CD4-positive, CD25-positive, alpha-beta regulatory T cell (primary cell): ENCODE data around the gene CD7. TPM values are rescaled to one million over a fixed set of nuclear protein-coding genes. Genes with fewer than 3 reads are reported as not detected.
A peak's percentile ranks its signal among the peaks of the same experiment; 100 is the strongest.

Source experiments
- ATAC-seq, 2 donors: fragments of 150-1000 bp; cut with Tn5 transposase; one replicate each; pipeline ENCODE4 v1.10.0; 2021; ENCODE audit warnings: low read depth in 2 of 2, moderate number of reproducible peaks in 2 of 2, moderate library complexity in 1 of 2
- DNase-seq, 3 donors: peaks; one replicate each; pipeline versions ENCODE4 v3.0.0 to v3.0.0-alpha.2; 2012 to 2022; ENCODE audit warnings: mixed read lengths in 1 of 3
- H3K27ac ChIP-seq: one replicate; pipeline ENCODE4 v1.7.0; 2013; ENCODE audit warnings: mild to moderate bottlenecking, low read length; ENCODE audit not compliant: insufficient read depth, poor library complexity, severe bottlenecking
- H3K27me3 ChIP-seq: one replicate; pipeline ENCODE4 v1.7.0; 2013; ENCODE audit warnings: low read length; ENCODE audit not compliant: control insufficient read depth, insufficient read depth
- H3K36me3 ChIP-seq: one replicate; pipeline ENCODE4 v1.7.0; 2013; ENCODE audit warnings: mild to moderate bottlenecking, low read length, moderate library complexity; ENCODE audit not compliant: control insufficient read depth, insufficient read depth
- H3K4me1 ChIP-seq: 2 replicates; pipeline ENCODE4 v1.7.0; 2013; ENCODE audit warnings: mild to moderate bottlenecking, low read length; ENCODE audit not compliant: insufficient read depth, control insufficient read depth, poor library complexity, severe bottlenecking
- H3K4me3 ChIP-seq: one replicate; pipeline ENCODE4 v1.7.0; 2013; ENCODE audit warnings: low read depth, mild to moderate bottlenecking, low read length, moderate library complexity
- H3K9me3 ChIP-seq, 2 experiments: 1 replicate in 1 of 2; 2 replicates in 1 of 2; pipeline ENCODE4 v1.7.0; 2013; ENCODE audit warnings: low read length in 2 of 2, mild to moderate bottlenecking in 1 of 2, moderate library complexity in 1 of 2; ENCODE audit not compliant: control insufficient read depth in 2 of 2
- H3K27ac Mint-ChIP-seq, 3 donors: one replicate each; pipeline ENCODE4 v1.8.0; 2020 to 2022; ENCODE audit warnings: mild to moderate bottlenecking in 3 of 3, mixed read lengths in 3 of 3, moderate library complexity in 2 of 3
- H3K27me3 Mint-ChIP-seq: one replicate; pipeline ENCODE4 v1.8.0; 2022; ENCODE audit warnings: mild to moderate bottlenecking, mixed read lengths
- H3K36me3 Mint-ChIP-seq: one replicate; pipeline ENCODE4 v1.8.0; 2020; ENCODE audit warnings: mixed read lengths
- H3K4me1 Mint-ChIP-seq, 4 donors: one replicate each; pipeline ENCODE4 v1.8.0; 2020 to 2022; ENCODE audit warnings: mixed read lengths in 4 of 4, mild to moderate bottlenecking in 1 of 4
- H3K4me3 Mint-ChIP-seq, 4 donors: one replicate each; pipeline ENCODE4 v1.8.0; 2020 to 2022; ENCODE audit warnings: mild to moderate bottlenecking in 4 of 4, mixed read lengths in 4 of 4, moderate library complexity in 3 of 4
- H3K9me3 Mint-ChIP-seq, 7 donors: one replicate each; pipeline ENCODE4 v1.8.0; 2020 to 2022; ENCODE audit warnings: mixed read lengths in 7 of 7, mild to moderate bottlenecking in 3 of 7, moderate library complexity in 2 of 7
- polyA plus RNA-seq, 4 donors: library from polyadenylated mRNA; unstranded; fragments of 300-500 nt; fragmentation: Illumina TruSeq; gene quantifications; one replicate each; pipeline ENCODE4 v1.2.3, GENCODE V29; 2021
- total RNA-seq: library from RNA; stranded (reverse); gene quantifications from one replicate; pipeline ENCODE4 v1.2.3, GENCODE V29; 2022

The CD7 gene
- total and polyA plus RNA-seq, 5 donors from 2014 or later, result 56.3 to 140 (median 75.4) TPM

- no peaks in the 10 kb centered on the region for H3K9me3 ChIP-seq
- peak overlapping the region; percentile 74 for H3K27ac ChIP-seq
- peaks cover 63% of the 10 kb centered on the region for H3K4me1 ChIP-seq
- H3K27me3 Mint-ChIP-seq, result peaks cover 13% of the 10 kb centered on the region
- no peaks in the 10 kb centered on the region for H3K36me3 ChIP-seq
- ATAC-seq, result peak; percentile 55 to 57
- peak overlapping the region; percentile 90 to 95 (median 90) for H3K27ac Mint-ChIP-seq
- H3K4me3 ChIP-seq, result peak overlapping the region; percentile 51
- peak in 2 of 3 donors; percentile 49 to 62 for DNase-seq
- peak overlapping the region; percentile 79 to 87 (median 84) for H3K4me3 Mint-ChIP-seq
- H3K9me3 Mint-ChIP-seq, result no peaks in the 10 kb centered on the region
- H3K4me1 Mint-ChIP-seq, result peaks cover 5 to 70% (median 27%) of the 10 kb centered on the region in 4 donors
- no peaks in the 10 kb centered on the region for H3K27me3 ChIP-seq
- H3K36me3 Mint-ChIP-seq, result no peaks in the 10 kb centered on the region
Measured at GRCh38 chr17:82302991-82303943, 14.1 kb downstream of the CD7 start.

GRCh38 chr17:82302568-82302963 is 14.8 kb downstream of the CD7 start:
- DNase-seq, result no peak
- no peak for ATAC-seq
- H3K27ac ChIP-seq, result peak overlapping the region; percentile 74
- H3K27me3 Mint-ChIP-seq, result peaks cover 15% of the 10 kb centered on the region
- no peaks in the 10 kb centered on the region for H3K36me3 ChIP-seq
- no peaks in the 10 kb centered on the region for H3K9me3 ChIP-seq
- H3K4me3 ChIP-seq, result no peak overlapping the region
- H3K9me3 Mint-ChIP-seq, result no peaks in the 10 kb centered on the region
- H3K27ac Mint-ChIP-seq, result peak overlapping the region; percentile 90 to 95 (median 93)
- H3K4me1 Mint-ChIP-seq, result peaks cover 0 to 75% (median 26%) of the 10 kb centered on the region in 4 donors
- H3K4me3 Mint-ChIP-seq, result peak overlapping the region; percentile 79 to 92 (median 84)
- peaks cover 70% of the 10 kb centered on the region for H3K4me1 ChIP-seq
- H3K36me3 Mint-ChIP-seq, result no peaks in the 10 kb centered on the region
- H3K27me3 ChIP-seq, result no peaks in the 10 kb centered on the region

GRCh38 chr17:82301916-82302567 is 15.4 kb downstream of the CD7 start:
- Mint-ChIP-seq H3K27ac (peak overlapping the region; percentile 93 to 100 (median 93)), H3K4me3 (peak overlapping the region; percentile 79 to 92 (median 84)), H3K36me3 (no peaks in the 10 kb centered on the region), H3K27me3 (peaks cover 15% of the 10 kb centered on the region), H3K9me3 (no peaks in the 10 kb centered on the region), H3K4me1 (peaks cover 0 to 80% (median 29%) of the 10 kb centered on the region in 4 donors)
- peak; percentile 38 to 68 (median 50) for DNase-seq
- H3K27ac ChIP-seq, result peak overlapping the region; percentile 74
- H3K27me3 ChIP-seq, result no peaks in the 10 kb centered on the region
- no peak overlapping the region for H3K4me3 ChIP-seq
- no peaks in the 10 kb centered on the region for H3K36me3 ChIP-seq
- H3K4me1 ChIP-seq, result peaks cover 74% of the 10 kb centered on the region
- no peaks in the 10 kb centered on the region for H3K9me3 ChIP-seq
- no peak for ATAC-seq

GRCh38 chr17:82301300-82301915 is 16.0 kb downstream of the CD7 start:
- H3K27ac ChIP-seq, result peak overlapping the region; percentile 74
- Mint-ChIP-seq H3K9me3 (no peaks in the 10 kb centered on the region), H3K36me3 (no peaks in the 10 kb centered on the region), H3K4me3 (peak overlapping the region; percentile 22 to 87 (median 73)), H3K4me1 (peaks cover 0 to 81% (median 31%) of the 10 kb centered on the region in 4 donors), H3K27me3 (peaks cover 15% of the 10 kb centered on the region), H3K27ac (peak overlapping the region; percentile 85 to 100 (median 100))
- peaks cover 81% of the 10 kb centered on the region for H3K4me1 ChIP-seq
- DNase-seq, result no peak
- no peak for ATAC-seq
- no peaks in the 10 kb centered on the region for H3K9me3 ChIP-seq
- H3K36me3 ChIP-seq, result no peaks in the 10 kb centered on the region
- H3K27me3 ChIP-seq, result no peaks in the 10 kb centered on the region
- no peak overlapping the region for H3K4me3 ChIP-seq

- Mint-ChIP-seq H3K4me1 (peaks cover 0 to 83% (median 31%) of the 10 kb centered on the region in 4 donors), H3K9me3 (no peaks in the 10 kb centered on the region), H3K4me3 (peak overlapping the region; percentile 54 to 98 (median 73)), H3K27me3 (peaks cover 15% of the 10 kb centered on the region), H3K36me3 (no peaks in the 10 kb centered on the region), H3K27ac (peak overlapping the region; percentile 85 to 100 (median 100))
- H3K9me3 ChIP-seq, result no peaks in the 10 kb centered on the region
- H3K4me3 ChIP-seq, result no peak overlapping the region
- no peak for ATAC-seq
- no peaks in the 10 kb centered on the region for H3K36me3 ChIP-seq
- H3K4me1 ChIP-seq, result peaks cover 82% of the 10 kb centered on the region
- peak; percentile 44 to 65 (median 64) for DNase-seq
- H3K27ac ChIP-seq, result peak overlapping the region; percentile 52
- no peaks in the 10 kb centered on the region for H3K27me3 ChIP-seq
Measured at GRCh38 chr17:82300707-82301270, 16.6 kb downstream of the CD7 start.

- peaks cover 82% of the 10 kb centered on the region for H3K4me1 ChIP-seq
- DNase-seq (no peak), ATAC-seq (no peak)
- no peaks in the 10 kb centered on the region for H3K9me3 Mint-ChIP-seq
- peak overlapping the region; percentile 70 to 98 (median 78) for H3K4me3 Mint-ChIP-seq
- H3K27ac Mint-ChIP-seq, result peak overlapping the region; percentile 85 to 100 (median 100)
- H3K27me3 ChIP-seq, result no peaks in the 10 kb centered on the region
- peaks cover 4 to 82% (median 31%) of the 10 kb centered on the region in 4 donors for H3K4me1 Mint-ChIP-seq
- H3K27me3 Mint-ChIP-seq, result peaks cover 15% of the 10 kb centered on the region
- H3K27ac ChIP-seq, result peak overlapping the region; percentile 99
- H3K36me3 ChIP-seq, result no peaks in the 10 kb centered on the region
- no peaks in the 10 kb centered on the region for H3K36me3 Mint-ChIP-seq
- no peaks in the 10 kb centered on the region for H3K9me3 ChIP-seq
- no peak overlapping the region for H3K4me3 ChIP-seq
Measured at GRCh38 chr17:82300228-82300627, 17.2 kb downstream of the CD7 start.

- Mint-ChIP-seq H3K27me3 (peaks cover 15% of the 10 kb centered on the region), H3K9me3 (no peaks in the 10 kb centered on the region), H3K4me3 (peak overlapping the region; percentile 74 to 98 (median 88)), H3K36me3 (no peaks in the 10 kb centered on the region), H3K4me1 (peaks cover 5 to 80% (median 35%) of the 10 kb centered on the region in 4 donors), H3K27ac (peak overlapping the region; percentile 100)
- peaks cover 79% of the 10 kb centered on the region for H3K4me1 ChIP-seq
- no peaks in the 10 kb centered on the region for H3K9me3 ChIP-seq
- peak overlapping the region; percentile 99 for H3K27ac ChIP-seq
- DNase-seq (no peak), ATAC-seq (no peak)
- H3K27me3 ChIP-seq, result no peaks in the 10 kb centered on the region
- no peak overlapping the region for H3K4me3 ChIP-seq
- H3K36me3 ChIP-seq, result no peaks in the 10 kb centered on the region
Measured at GRCh38 chr17:82299452-82299851, 18.0 kb downstream of the CD7 start.
